ENCODE data around the gene CTNND2. TPM values are rescaled to one million over a fixed set of nuclear protein-coding genes. Genes with fewer than 3 reads are reported as not detected.

Gene CTNND2, protein sequence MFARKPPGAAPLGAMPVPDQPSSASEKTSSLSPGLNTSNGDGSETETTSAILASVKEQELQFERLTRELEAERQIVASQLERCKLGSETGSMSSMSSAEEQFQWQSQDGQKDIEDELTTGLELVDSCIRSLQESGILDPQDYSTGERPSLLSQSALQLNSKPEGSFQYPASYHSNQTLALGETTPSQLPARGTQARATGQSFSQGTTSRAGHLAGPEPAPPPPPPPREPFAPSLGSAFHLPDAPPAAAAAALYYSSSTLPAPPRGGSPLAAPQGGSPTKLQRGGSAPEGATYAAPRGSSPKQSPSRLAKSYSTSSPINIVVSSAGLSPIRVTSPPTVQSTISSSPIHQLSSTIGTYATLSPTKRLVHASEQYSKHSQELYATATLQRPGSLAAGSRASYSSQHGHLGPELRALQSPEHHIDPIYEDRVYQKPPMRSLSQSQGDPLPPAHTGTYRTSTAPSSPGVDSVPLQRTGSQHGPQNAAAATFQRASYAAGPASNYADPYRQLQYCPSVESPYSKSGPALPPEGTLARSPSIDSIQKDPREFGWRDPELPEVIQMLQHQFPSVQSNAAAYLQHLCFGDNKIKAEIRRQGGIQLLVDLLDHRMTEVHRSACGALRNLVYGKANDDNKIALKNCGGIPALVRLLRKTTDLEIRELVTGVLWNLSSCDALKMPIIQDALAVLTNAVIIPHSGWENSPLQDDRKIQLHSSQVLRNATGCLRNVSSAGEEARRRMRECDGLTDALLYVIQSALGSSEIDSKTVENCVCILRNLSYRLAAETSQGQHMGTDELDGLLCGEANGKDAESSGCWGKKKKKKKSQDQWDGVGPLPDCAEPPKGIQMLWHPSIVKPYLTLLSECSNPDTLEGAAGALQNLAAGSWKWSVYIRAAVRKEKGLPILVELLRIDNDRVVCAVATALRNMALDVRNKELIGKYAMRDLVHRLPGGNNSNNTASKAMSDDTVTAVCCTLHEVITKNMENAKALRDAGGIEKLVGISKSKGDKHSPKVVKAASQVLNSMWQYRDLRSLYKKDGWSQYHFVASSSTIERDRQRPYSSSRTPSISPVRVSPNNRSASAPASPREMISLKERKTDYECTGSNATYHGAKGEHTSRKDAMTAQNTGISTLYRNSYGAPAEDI (N-terminal part only)
- total RNA-seq (under 1 TPM in 1 of 2 experiments, not detected in 1; 0.20 TPM), total RNA-seq (0 to 0.27 (median 0) reads per million in 172 experiments)
- 0.14 TPM for polyA plus RNA-seq (2013, experiment 1 of 2)
- 0.15 TPM for polyA plus RNA-seq (2013, experiment 2 of 2)

GRCh38 chr5:11904265-11904906 lies at the start of gene CTNND2:
CTNND2 (minus strand) TSS chr5:11904446; CDS start chr5:11903853, 593 bp downstream.
- Mint-ChIP-seq H3K4me1 (ENCODE audit: low read depth) (no peaks in the 10 kb centered on the region), H3K9me3 (no peaks in the 10 kb centered on the region), H3K27ac (no peak within 1 kb of the TSS), H3K4me3 (no peak within 1 kb of the TSS), H3K27me3 (peaks cover 52% of the 10 kb centered on the region), H3K36me3 (ENCODE audit: low read depth) (no peaks in the 10 kb centered on the region)
- peaks cover 17 to 33% of the 10 kb centered on the region in 2 experiments for H3K27me3 ChIP-seq (ENCODE audit: control insufficient read depth in 1 of 2, insufficient read depth in 2 of 2, low read length in 2 of 2)
- ChIA-PET POLR2A (no interaction called here), CTCF (no interaction called here)
- H3K36me3 ChIP-seq (ENCODE audit: insufficient read depth, low read length): no peaks in the 10 kb centered on the region
- H3K9me3 ChIP-seq (ENCODE audit: control insufficient read depth in 1 of 2, insufficient read depth in 1 of 2, low read length in 2 of 2): peaks cover 0 to 14% of the 10 kb centered on the region in 2 experiments
- no peaks in the 10 kb centered on the region for H3K4me1 ChIP-seq (ENCODE audit: insufficient read depth, low read length)
- ATAC-seq (ENCODE audit: poor library complexity): no peak
- H3K27ac ChIP-seq (ENCODE audit: low read depth in 1 of 2, low read length in 2 of 2): no peak within 1 kb of the TSS
- intact Hi-C loops (cut with DNase I, micrococcal nuclease): no loop called here
- H3K4me3 ChIP-seq (ENCODE audit: low read length): no peak within 1 kb of the TSS
- TF ChIP-seq, protein P1, sequence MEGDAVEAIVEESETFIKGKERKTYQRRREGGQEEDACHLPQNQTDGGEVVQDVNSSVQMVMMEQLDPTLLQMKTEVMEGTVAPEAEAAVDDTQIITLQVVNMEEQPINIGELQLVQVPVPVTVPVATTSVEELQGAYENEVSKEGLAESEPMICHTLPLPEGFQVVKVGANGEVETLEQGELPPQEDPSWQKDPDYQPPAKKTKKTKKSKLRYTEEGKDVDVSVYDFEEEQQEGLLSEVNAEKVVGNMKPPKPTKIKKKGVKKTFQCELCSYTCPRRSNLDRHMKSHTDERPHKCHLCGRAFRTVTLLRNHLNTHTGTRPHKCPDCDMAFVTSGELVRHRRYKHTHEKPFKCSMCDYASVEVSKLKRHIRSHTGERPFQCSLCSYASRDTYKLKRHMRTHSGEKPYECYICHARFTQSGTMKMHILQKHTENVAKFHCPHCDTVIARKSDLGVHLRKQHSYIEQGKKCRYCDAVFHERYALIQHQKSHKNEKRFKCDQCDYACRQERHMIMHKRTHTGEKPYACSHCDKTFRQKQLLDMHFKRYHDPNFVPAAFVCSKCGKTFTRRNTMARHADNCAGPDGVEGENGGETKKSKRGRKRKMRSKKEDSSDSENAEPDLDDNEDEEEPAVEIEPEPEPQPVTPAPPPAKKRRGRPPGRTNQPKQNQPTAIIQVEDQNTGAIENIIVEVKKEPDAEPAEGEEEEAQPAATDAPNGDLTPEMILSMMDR (IDR thresholded peaks at IDR 0.05): no peak
- DNase-seq: no peak

- intact Hi-C loops (cut with DNase I, micrococcal nuclease): no loop called here
- no peak overlapping the region for H3K27ac Mint-ChIP-seq
- ATAC-seq (ENCODE audit: poor library complexity) (no peak), DNase-seq (no peak)
- peaks cover 3% of the 10 kb centered on the region for H3K9me3 Mint-ChIP-seq
- H3K4me3 Mint-ChIP-seq: no peak overlapping the region
- Histone ChIP-seq H3K9me3 (ENCODE audit: control insufficient read depth in 1 of 2, insufficient read depth in 1 of 2, low read length in 2 of 2) (no peaks in the 10 kb centered on the region), H3K4me3 (ENCODE audit: low read length) (no peak overlapping the region), H3K27me3 (ENCODE audit: control insufficient read depth in 1 of 2, insufficient read depth in 2 of 2, low read length in 2 of 2) (no peaks in the 10 kb centered on the region), H3K27ac (ENCODE audit: low read depth in 1 of 2, low read length in 2 of 2) (no peak overlapping the region), H3K36me3 (ENCODE audit: insufficient read depth, low read length) (no peaks in the 10 kb centered on the region), H3K4me1 (ENCODE audit: insufficient read depth, low read length) (no peaks in the 10 kb centered on the region)
- TF ChIP-seq, protein P1 (IDR thresholded peaks at IDR 0.05): no peak
- CTCF ChIA-PET: no interaction called here
- POLR2A ChIA-PET: no interaction called here
- H3K36me3 Mint-ChIP-seq (ENCODE audit: low read depth): no peaks in the 10 kb centered on the region
- no peaks in the 10 kb centered on the region for H3K4me1 Mint-ChIP-seq (ENCODE audit: low read depth)
- H3K27me3 Mint-ChIP-seq: no peaks in the 10 kb centered on the region
Measured at GRCh38 chr5:11946317-11946716, 42.1 kb upstream of the CTNND2 start.

GRCh38 chr5:11941566-11941965 lies 37.3 kb upstream of the CTNND2 start:
- H3K4me3 ChIP-seq (ENCODE audit: low read length): no peak overlapping the region
- no peaks in the 10 kb centered on the region for H3K4me1 ChIP-seq (ENCODE audit: insufficient read depth, low read length)
- no peak for ATAC-seq (ENCODE audit: poor library complexity)
- ChIA-PET CTCF (no interaction called here), POLR2A (no interaction called here)
- TF ChIP-seq, protein P1 (IDR thresholded peaks at IDR 0.05): no peak
- H3K27me3 ChIP-seq (ENCODE audit: control insufficient read depth in 1 of 2, insufficient read depth in 2 of 2, low read length in 2 of 2): no peaks in the 10 kb centered on the region
- no peaks in the 10 kb centered on the region for H3K36me3 ChIP-seq (ENCODE audit: insufficient read depth, low read length)
- H3K27ac ChIP-seq (ENCODE audit: low read depth in 1 of 2, low read length in 2 of 2): no peak overlapping the region
- intact Hi-C loops (cut with DNase I, micrococcal nuclease): no loop called here
- Mint-ChIP-seq H3K27ac (no peak overlapping the region), H3K27me3 (no peaks in the 10 kb centered on the region), H3K4me3 (no peak overlapping the region), H3K4me1 (ENCODE audit: low read depth) (no peaks in the 10 kb centered on the region), H3K9me3 (peaks cover 11% of the 10 kb centered on the region), H3K36me3 (ENCODE audit: low read depth) (no peaks in the 10 kb centered on the region)
- H3K9me3 ChIP-seq (ENCODE audit: control insufficient read depth in 1 of 2, insufficient read depth in 1 of 2, low read length in 2 of 2): no peaks in the 10 kb centered on the region
- DNase-seq: no peak

All from CD4-positive, alpha-beta T cell (primary cell).